Urinary bladder (tissue), 4 donors: ENCODE data around the gene ZC3H11A. TPM values are rescaled to one million over a fixed set of nuclear protein-coding genes. Genes with fewer than 3 reads are reported as not detected.
"Not testable (repeated sequence)": the region's sequence is repeated elsewhere in the genome, so short reads cannot be mapped to it uniquely, and the experiment has no call there.

ENCODE experiments used
- DNase-seq: peaks from one replicate; pipeline ENCODE4 v3.0.0-alpha.2; 2015; ENCODE audit errors: extremely low spot score
- H3K27ac ChIP-seq: one replicate; pipeline ENCODE4 v1.5.1; 2013; ENCODE audit warnings: low read depth, mild to moderate bottlenecking, moderate library complexity
- H3K36me3 ChIP-seq: one replicate; pipeline ENCODE4 v1.6.1; 2013; ENCODE audit warnings: mild to moderate bottlenecking, moderate library complexity; ENCODE audit not compliant: insufficient read depth
- H3K4me1 ChIP-seq: one replicate; pipeline ENCODE4 v1.6.1; 2013; ENCODE audit warnings: mild to moderate bottlenecking, moderate library complexity; ENCODE audit not compliant: insufficient read depth
- H3K4me3 ChIP-seq: one replicate; pipeline ENCODE4 v1.5.1; 2013; ENCODE audit warnings: low read depth, low read length
- WGBS: extraction: QIAGEN DNeasy Blood & Tissue Kit; methylation state at CpG from one replicate; pipeline ENCODE4 v1.1.7; 2013; 5-methylcytosine and 5-hydroxymethylcytosine counted together
- polyA plus RNA-seq: library from polyadenylated mRNA; stranded (reverse); fragments of 200-250 nt; gene quantifications from one replicate; pipeline ENCODE4 v1.2.3, GENCODE V29; 2013
- total RNA-seq: library from RNA; depleted of rRNA; stranded (reverse); fragments of >200 nt; gene quantifications from one replicate; pipeline ENCODE4 v1.2.3, GENCODE V29; 2014
- donor health status: healthy with polysubstance abuse.
- donor health status: healthy.

Gene ZC3H11A
- total RNA-seq (137 TPM), polyA plus RNA-seq (43.1 TPM)

- Histone ChIP-seq H3K36me3 (peaks cover 1% of the 10 kb centered on the region), H3K27ac (peak within 1 kb of the TSS; percentile 95), H3K4me3 (peak within 1 kb of the TSS; percentile 67), H3K4me1 (peaks cover 3% of the 10 kb centered on the region)
- under 1% methylated on average over 59 of the region's 59 CpGs for whole genome bisulfite sequencing
- DNase-seq: peak; percentile 99
Observed at GRCh38 chr1:203795441-203796235, at the start of gene ZC3H11A, which contains the start of gene ZBED6. Gene ZC3H11A, plus strand, starts transcription at chr1:203795623. Its CDS starts 21,448 bp downstream, at chr1:203817071. Gene ZBED6, plus strand, starts transcription at chr1:203795623. Its CDS starts 1,900 bp downstream, at chr1:203797523.

GRCh38 chr1:203746281-203746680, 49.1 kb upstream of the ZC3H11A start:
- WGBS: 94% methylated on average over 6 of the region's 6 CpGs
- Histone ChIP-seq H3K4me3 (no peak overlapping the region), H3K4me1 (no peaks in the 10 kb centered on the region), H3K36me3 (no peaks in the 10 kb centered on the region), H3K27ac (no peak overlapping the region)
- DNase-seq: no peak

- Histone ChIP-seq H3K36me3 (no peaks in the 10 kb centered on the region), H3K27ac (no peak overlapping the region), H3K4me1 (no peaks in the 10 kb centered on the region), H3K4me3 (no peak overlapping the region)
- WGBS: 41% methylated on average over 3 of the region's 3 CpGs
- peak; percentile 60 for DNase-seq
Observed at GRCh38 chr1:203751051-203751450, 44.4 kb upstream of the ZC3H11A start.

- not testable (repeated sequence) for H3K4me3 ChIP-seq, H3K27ac ChIP-seq
- 87% methylated on average over 5 of the region's 5 CpGs for WGBS
Observed at GRCh38 chr1:203751618-203752361, 43.6 kb upstream of the ZC3H11A start.

GRCh38 chr1:203754455-203754864, 41.0 kb upstream of the ZC3H11A start:
- H3K4me3 ChIP-seq: no peak overlapping the region
- no peak overlapping the region for H3K27ac ChIP-seq
- no peaks in the 10 kb centered on the region for H3K36me3 ChIP-seq
- no peak for DNase-seq
- 84% methylated on average over 4 of the region's 4 CpGs for WGBS
- no peaks in the 10 kb centered on the region for H3K4me1 ChIP-seq

More at GRCh38 chr1:203751618-203752361, 43.6 kb upstream of the ZC3H11A start:
- DNase-seq, H3K4me1 ChIP-seq, H3K36me3 ChIP-seq: not testable (repeated sequence)

- no peaks in the 10 kb centered on the region for H3K4me1 ChIP-seq
- no peaks in the 10 kb centered on the region for H3K36me3 ChIP-seq
- no peak overlapping the region for H3K4me3 ChIP-seq
- no peak overlapping the region for H3K27ac ChIP-seq
- WGBS: 83% methylated on average over 4 of the region's 4 CpGs
- DNase-seq: no peak
Observed at GRCh38 chr1:203756036-203756435, 39.4 kb upstream of the ZC3H11A start.

- not testable (repeated sequence) for H3K36me3 ChIP-seq, H3K4me1 ChIP-seq, H3K4me3 ChIP-seq, DNase-seq, H3K27ac ChIP-seq
- 60% methylated on average over 2 of the region's 2 CpGs for WGBS
Observed at GRCh38 chr1:203758749-203759148, 36.7 kb upstream of the ZC3H11A start.

GRCh38 chr1:203760506-203760905, 34.9 kb upstream of the ZC3H11A start:
- DNase-seq: no peak
- H3K27ac ChIP-seq: no peak overlapping the region
- 92% methylated on average over 3 of the region's 3 CpGs for WGBS
- no peaks in the 10 kb centered on the region for H3K36me3 ChIP-seq
- no peaks in the 10 kb centered on the region for H3K4me1 ChIP-seq
- no peak overlapping the region for H3K4me3 ChIP-seq

GRCh38 chr1:203761958-203762357, 33.5 kb upstream of the ZC3H11A start:
- 56% methylated on average over 7 of the region's 7 CpGs for WGBS
- not testable (repeated sequence) for H3K27ac ChIP-seq, DNase-seq, H3K4me1 ChIP-seq, H3K4me3 ChIP-seq, H3K36me3 ChIP-seq

GRCh38 chr1:203763505-203763904, 31.9 kb upstream of the ZC3H11A start:
- H3K4me3 ChIP-seq: no peak overlapping the region
- no peaks in the 10 kb centered on the region for H3K36me3 ChIP-seq
- no peak for DNase-seq
- WGBS: 93% methylated on average over 1 of the region's 1 CpG
- no peak overlapping the region for H3K27ac ChIP-seq
- H3K4me1 ChIP-seq: no peaks in the 10 kb centered on the region

GRCh38 chr1:203764105-203765028, 31.1 kb upstream of the ZC3H11A start:
- 81% methylated on average over 3 of the region's 3 CpGs for WGBS
- peak overlapping the region; percentile 3 for H3K27ac ChIP-seq

GRCh38 chr1:203765029-203765837, 30.2 kb upstream of the ZC3H11A start, which contains the start of gene LAX1:
Gene LAX1, plus strand, starts transcription at chr1:203765183. Its CDS starts 383 bp downstream, at chr1:203765566.
- DNase-seq: no peak
- Histone ChIP-seq H3K27ac (peak within 1 kb of the TSS; percentile 3), H3K36me3 (no peaks in the 10 kb centered on the region), H3K4me3 (peak within 1 kb of the TSS; percentile 29), H3K4me1 (no peaks in the 10 kb centered on the region)
- 69% methylated on average over 16 of the region's 16 CpGs for WGBS

More at GRCh38 chr1:203764105-203765028, 31.1 kb upstream of the ZC3H11A start:
- Histone ChIP-seq H3K36me3 (no peaks in the 10 kb centered on the region), H3K4me1 (no peaks in the 10 kb centered on the region), H3K4me3 (no peak overlapping the region)
- no peak for DNase-seq
